Muscle of leg (tissue), 11 donors: ENCODE measurements around the gene MAP1LC3B. TPM values are rescaled to one million over a fixed set of nuclear protein-coding genes. Genes with fewer than 3 reads are reported as not detected.
A peak's percentile ranks its signal among the peaks of the same experiment; 100 is the strongest.
"Not testable (repeated sequence)": the region's sequence is repeated elsewhere in the genome, so short reads cannot be mapped to it uniquely, and the experiment has no call there.

Source experiments
- DNase-seq: peaks from one replicate; pipeline ENCODE4 v3.0.0; 2013
- H3K27ac ChIP-seq: one replicate; pipeline ENCODE4 v1.5.1; 2013; ENCODE audit warnings: mild to moderate bottlenecking, low read length, control low read depth
- H3K27me3 ChIP-seq: one replicate; pipeline ENCODE4 v1.6.1; 2013; ENCODE audit warnings: low read length; ENCODE audit not compliant: control insufficient read depth, insufficient read depth
- H3K36me3 ChIP-seq: one replicate; pipeline ENCODE4 v1.6.1; 2013; ENCODE audit warnings: low read length; ENCODE audit not compliant: control insufficient read depth, insufficient read depth
- H3K4me1 ChIP-seq: one replicate; pipeline ENCODE4 v1.6.1; 2013; ENCODE audit warnings: low read length; ENCODE audit not compliant: control insufficient read depth, insufficient read depth
- H3K4me3 ChIP-seq: one replicate; pipeline ENCODE4 v1.5.1; 2013; ENCODE audit warnings: low read length, control low read depth
- H3K9me3 ChIP-seq: replicated peaks from 2 replicates; pipeline ENCODE4 v1.6.1; 2013; ENCODE audit warnings: low read depth, low read length; ENCODE audit not compliant: control insufficient read depth
- WGBS: methylation state at CpG from one replicate; pipeline ENCODE4 v1.1.5; 2013; ENCODE audit warnings: missing lambda C conversion rate; ENCODE audit not compliant: insufficient coverage; 5-methylcytosine and 5-hydroxymethylcytosine counted together
- polyA plus RNA-seq, 8 donors: library from polyadenylated mRNA; unstranded; fragments of 120-200 nt; gene quantifications; one replicate each; pipeline versions ENCODE4 v1.2.1 to v1.2.3, GENCODE V29; 2013; ENCODE audit warnings: inconsistent platforms in 1 of 8, low replicate concordance in 1 of 8; ENCODE audit not compliant: insufficient read length in 8 of 8, insufficient read depth in 1 of 8
- total RNA-seq: library from RNA; stranded (reverse); fragments of 120-200 nt; gene quantifications from one replicate; pipeline ENCODE4 v1.2.4, GENCODE V29; 2013

Gene MAP1LC3B
- total and polyA plus RNA-seq, 9 donors, result 24.4 to 57.1 (median 48.0) TPM

DNA sequence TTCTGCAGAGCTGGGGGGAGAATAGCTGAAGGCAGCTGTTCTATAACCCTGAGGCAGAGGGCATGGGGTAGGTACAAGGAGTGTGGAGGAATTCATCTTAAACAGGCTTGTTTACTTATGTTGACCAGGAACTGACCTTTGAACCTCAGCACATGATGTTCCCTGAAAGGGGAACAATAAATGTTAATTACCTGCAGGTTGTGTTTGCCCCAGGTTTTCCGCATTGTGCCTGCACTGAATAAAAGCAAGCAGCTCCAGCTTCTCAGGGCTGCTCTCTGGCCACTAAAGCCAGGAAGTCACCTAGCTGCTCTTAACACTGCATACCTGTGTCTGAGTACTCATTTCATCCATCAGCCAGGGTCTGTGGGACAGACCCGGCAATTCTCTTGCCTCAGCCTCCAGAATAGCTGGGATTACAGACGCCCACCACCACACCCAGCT is 12.8 kb upstream of the MAP1LC3B start:
- not testable (repeated sequence) for H3K36me3 ChIP-seq, H3K4me3 ChIP-seq, H3K9me3 ChIP-seq, DNase-seq, H3K27me3 ChIP-seq, H3K27ac ChIP-seq
- WGBS, result 100% methylated on average over 2 of the region's 3 CpGs
- H3K4me1 ChIP-seq, result peaks cover 25% of the 10 kb centered on the region

DNA sequence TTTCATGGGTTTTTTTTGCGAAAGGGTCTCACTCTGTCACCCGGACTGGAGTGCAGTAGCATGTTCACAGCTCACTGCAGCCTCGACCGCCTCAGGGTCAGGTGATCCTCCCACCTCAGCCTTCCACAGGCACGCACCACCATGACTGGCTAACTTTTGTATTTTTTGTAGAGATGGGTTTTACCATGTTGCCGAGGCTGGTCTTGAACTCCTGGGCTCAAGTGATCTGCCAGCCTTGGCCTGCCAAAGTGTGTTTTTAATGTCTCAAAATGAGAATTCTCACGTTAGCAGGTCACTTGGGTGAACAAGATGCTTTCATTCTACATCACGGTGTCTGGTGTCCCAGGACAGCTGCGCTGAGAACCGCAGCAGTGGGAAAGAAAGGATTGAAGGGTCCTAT is 11.7 kb upstream of the MAP1LC3B start:
- Histone ChIP-seq H3K4me3 (no peak overlapping the region), H3K27me3 (no peaks in the 10 kb centered on the region), H3K9me3 (no peaks in the 10 kb centered on the region), H3K27ac (no peak overlapping the region), H3K4me1 (peaks cover 28% of the 10 kb centered on the region), H3K36me3 (peaks cover 5% of the 10 kb centered on the region)
- WGBS, result 100% methylated on average over 2 of the region's 10 CpGs
- DNase-seq, result no peak

DNA sequence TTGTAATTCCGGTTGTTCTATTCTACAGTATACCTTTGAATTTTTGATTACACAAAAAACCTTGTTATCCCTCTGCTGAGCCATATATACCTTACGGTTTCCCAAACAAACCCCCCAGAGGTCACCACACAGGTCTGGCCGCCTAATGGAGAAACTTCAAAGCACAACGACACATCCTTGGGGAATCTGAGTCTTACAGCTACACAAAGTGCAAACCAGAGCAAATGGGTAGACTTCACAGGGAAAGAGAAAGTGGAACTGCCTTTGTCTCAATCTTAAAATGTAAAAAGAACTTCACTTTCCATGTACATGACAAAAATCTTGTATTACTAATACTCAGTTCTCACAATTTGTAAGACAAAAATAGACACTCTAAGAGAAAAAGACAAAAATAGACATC is 11.3 kb upstream of the MAP1LC3B start:
- Histone ChIP-seq H3K27ac (no peak overlapping the region), H3K4me3 (no peak overlapping the region), H3K27me3 (no peaks in the 10 kb centered on the region), H3K4me1 (peaks cover 24% of the 10 kb centered on the region), H3K9me3 (no peaks in the 10 kb centered on the region), H3K36me3 (peaks cover 5% of the 10 kb centered on the region)
- no CpG with 5 or more reads among the region's 4 CpGs for WGBS
- DNase-seq, result no peak

DNA sequence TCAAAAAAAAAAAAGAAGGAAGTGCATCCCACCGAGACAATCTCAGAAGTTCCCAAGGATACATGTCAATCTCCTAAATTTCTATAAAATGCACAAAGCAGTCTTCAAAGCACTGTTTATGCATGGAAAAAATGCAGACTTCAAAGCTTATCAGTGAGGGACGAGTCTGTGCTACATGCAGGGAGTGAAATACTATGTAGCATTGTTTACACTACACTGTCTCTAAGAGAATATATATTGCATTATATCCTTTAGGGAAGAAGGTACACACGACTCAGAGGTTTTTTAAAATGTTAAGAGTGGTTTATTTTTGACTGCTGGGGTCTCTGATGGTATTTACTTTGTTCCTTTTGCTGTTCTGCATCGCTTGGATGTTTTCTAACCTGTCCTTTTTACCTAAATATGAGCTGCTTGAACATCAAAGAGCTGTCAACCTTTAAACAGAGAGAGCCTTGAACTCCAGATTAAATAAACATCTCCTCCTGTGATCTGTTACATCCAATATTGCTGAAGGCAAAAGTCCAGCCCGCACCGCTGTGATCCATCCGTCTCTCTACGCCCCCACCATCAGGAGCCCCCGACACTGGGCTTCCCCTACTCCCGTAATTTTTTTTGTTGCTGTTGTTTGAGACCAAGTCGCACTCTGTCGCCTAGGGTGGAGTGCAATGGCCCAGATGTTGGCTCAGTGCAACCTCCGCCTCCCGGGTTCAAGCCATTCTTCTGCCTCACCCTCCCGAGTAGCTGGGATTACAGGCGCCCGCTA is 9.9 kb upstream of the MAP1LC3B start:
- H3K9me3 ChIP-seq, result no peaks in the 10 kb centered on the region
- H3K4me3 ChIP-seq, result peak overlapping the region; percentile 78
- H3K27me3 ChIP-seq, result no peaks in the 10 kb centered on the region
- no peaks in the 10 kb centered on the region for H3K36me3 ChIP-seq
- WGBS, result 20% methylated on average over 7 of the region's 17 CpGs
- peaks cover 28% of the 10 kb centered on the region for H3K4me1 ChIP-seq
- H3K27ac ChIP-seq, result no peak overlapping the region
- DNase-seq, result no peak

GRCh38 chr16:87383505-87384161 is 8.5 kb upstream of the MAP1LC3B start, which contains the start of gene FBXO31:
FBXO31 (minus strand) TSS chr16:87383776; CDS start chr16:87383744, 32 bp downstream.
- Histone ChIP-seq H3K27me3 (no peaks in the 10 kb centered on the region), H3K4me3 (peak within 1 kb of the TSS; percentile 78), H3K27ac (peak within 1 kb of the TSS; percentile 93), H3K36me3 (no peaks in the 10 kb centered on the region), H3K9me3 (no peaks in the 10 kb centered on the region), H3K4me1 (peaks cover 38% of the 10 kb centered on the region)
- WGBS, result under 1% methylated on average over 86 of the region's 92 CpGs
- DNase-seq, result peak; percentile 97

DNA sequence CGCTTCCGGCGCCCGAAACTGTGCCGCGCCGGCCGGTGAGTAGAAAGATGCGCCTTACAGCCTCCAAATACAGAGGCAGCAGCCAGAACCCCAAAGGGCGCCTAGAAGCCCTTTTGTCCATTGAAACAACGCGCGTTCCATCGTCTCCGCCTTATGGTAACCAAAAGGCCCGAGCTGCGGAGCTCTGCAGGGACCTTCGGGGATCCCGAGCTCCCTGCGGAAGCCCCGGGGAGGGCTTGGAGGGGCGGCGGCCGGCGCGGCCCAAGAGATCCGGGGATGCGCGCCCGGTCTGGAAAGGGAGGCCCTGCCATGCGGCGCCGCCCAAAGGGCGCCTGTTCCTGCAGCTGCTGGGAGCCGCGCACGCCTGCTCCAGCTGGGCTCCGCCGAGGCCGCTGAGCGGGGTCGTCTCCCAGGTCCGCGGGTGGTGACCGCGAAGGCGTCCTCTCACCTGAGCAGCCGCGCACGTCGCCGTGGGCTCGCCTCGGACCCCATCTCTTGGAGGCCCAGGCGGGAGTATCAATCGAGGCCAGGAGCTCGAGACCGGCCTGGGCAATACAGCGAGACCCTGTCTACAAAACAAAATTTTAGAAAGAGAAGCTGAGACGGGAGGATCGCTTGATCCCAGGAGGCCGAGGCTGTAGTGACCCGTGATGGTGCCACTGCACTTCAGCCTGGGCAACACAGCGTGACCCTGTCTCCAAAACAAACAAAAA is 7.8 kb upstream of the MAP1LC3B start:
- Histone ChIP-seq H3K27ac (peak overlapping the region; percentile 93), H3K4me3 (peak overlapping the region; percentile 55), H3K27me3 (no peaks in the 10 kb centered on the region), H3K4me1 (peaks cover 38% of the 10 kb centered on the region), H3K9me3 (no peaks in the 10 kb centered on the region), H3K36me3 (no peaks in the 10 kb centered on the region)
- WGBS, result 3% methylated on average over 63 of the region's 64 CpGs
- DNase-seq, result no peak

DNA sequence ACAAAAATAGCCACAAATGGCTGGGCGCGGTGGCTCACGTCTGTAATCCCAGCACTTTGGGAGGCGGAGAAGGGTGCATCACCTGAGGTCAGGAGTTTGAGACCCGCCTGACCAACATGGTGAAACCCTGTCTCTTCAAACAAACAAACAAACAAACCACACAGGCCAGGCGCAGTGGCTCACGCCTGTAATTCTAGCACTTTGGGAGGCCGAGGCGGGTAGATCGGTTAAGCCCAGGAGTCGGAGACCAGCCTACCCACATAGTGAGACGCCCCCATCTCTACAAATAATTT is 7.3 kb upstream of the MAP1LC3B start:
- peaks cover 38% of the 10 kb centered on the region for H3K4me1 ChIP-seq

DNA sequence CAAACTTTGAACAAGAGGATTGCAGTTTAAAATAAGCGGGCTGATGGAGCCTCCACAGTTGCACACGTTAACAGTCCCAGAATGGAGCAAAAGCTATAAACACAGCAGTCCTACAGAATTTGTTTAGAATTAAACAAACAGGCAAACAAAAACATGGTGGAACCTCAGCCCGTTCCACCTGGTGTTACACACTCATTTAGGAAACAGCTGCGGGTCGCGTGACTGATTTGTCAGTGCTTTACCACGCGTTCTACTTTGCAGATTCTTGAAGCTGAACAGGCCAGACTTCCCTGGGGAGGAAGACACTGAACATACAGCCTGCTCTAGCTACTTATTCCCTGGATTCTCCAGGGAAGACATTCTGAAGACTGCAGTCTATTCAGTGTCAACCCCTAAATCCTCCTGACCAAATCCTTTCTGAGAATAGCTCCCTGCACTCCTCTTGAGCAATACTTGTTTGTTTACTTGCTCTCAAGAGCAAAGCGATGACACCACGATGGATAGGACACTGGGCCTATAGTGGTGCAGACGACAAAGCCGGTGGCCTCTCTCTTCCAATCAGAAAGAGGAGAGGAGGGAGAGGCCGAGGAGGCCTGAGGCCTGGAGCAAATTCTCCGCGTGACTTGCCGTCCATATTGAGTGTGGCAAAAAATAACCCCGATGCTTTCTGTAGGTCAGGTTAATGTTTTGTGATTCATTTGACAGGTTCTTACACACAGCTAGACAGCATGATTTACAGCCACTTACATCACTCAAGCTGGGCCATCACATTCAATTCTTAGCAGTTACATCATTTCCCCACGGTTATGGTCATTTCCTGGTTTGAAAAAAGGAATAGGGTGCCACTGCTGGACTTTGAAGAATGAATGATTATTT is 4.0 kb upstream of the MAP1LC3B start:
- Histone ChIP-seq H3K4me1 (peaks cover 28% of the 10 kb centered on the region), H3K27ac (peak overlapping the region; percentile 99), H3K4me3 (peak overlapping the region; percentile 25), H3K9me3 (no peaks in the 10 kb centered on the region), H3K36me3 (no peaks in the 10 kb centered on the region), H3K27me3 (no peaks in the 10 kb centered on the region)
- DNase-seq, result peak; percentile 100
- WGBS, result 4% methylated on average over 11 of the region's 18 CpGs

More for the DNA sequence above, 7.3 kb upstream of the MAP1LC3B start:
- not testable (repeated sequence) for H3K27me3 ChIP-seq, H3K36me3 ChIP-seq, DNase-seq, H3K9me3 ChIP-seq
- peak overlapping the region; percentile 55 for H3K4me3 ChIP-seq
- H3K27ac ChIP-seq, result peak overlapping the region; percentile 93
- 85% methylated on average over 5 of the region's 12 CpGs for WGBS

DNA sequence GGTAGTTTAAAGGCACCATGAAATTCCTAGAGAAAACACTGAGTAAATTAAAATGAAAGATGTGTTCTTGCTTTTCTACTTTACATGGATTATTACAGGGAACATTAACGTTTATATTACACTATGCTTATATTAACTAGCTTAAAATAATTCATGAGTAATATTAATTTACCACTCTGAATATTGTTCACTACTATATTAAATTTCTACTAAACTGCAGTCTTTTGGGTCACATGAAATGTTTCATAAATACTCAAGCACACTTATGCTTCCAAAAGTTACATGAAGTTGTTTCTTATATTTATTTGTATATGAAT is 3.4 kb upstream of the MAP1LC3B start:
- no peaks in the 10 kb centered on the region for H3K36me3 ChIP-seq
- no peaks in the 10 kb centered on the region for H3K27me3 ChIP-seq
- H3K27ac ChIP-seq, result peak overlapping the region; percentile 99
- peak overlapping the region; percentile 23 for H3K4me3 ChIP-seq
- no peak for DNase-seq
- H3K9me3 ChIP-seq, result no peaks in the 10 kb centered on the region
- no CpG with 5 or more reads among the region's 1 CpG for WGBS
- H3K4me1 ChIP-seq, result peaks cover 33% of the 10 kb centered on the region
